SK-N-SH treated with all-trans-retinoic acid at 6 μM for 48 hours (cell line): Measurements from ENCODE around the gene ATG2A.

ENCODE experiments used
- ATAC-seq: fragments of 200-7000 bp; cut with Tn5 transposase; 3 replicates; pipeline ENCODE4 v1.9.1; 2020; ENCODE audit warnings: mild to moderate bottlenecking, moderate library complexity
- ARNTL ChIP-seq: fragments of 450-650 bp; formaldehyde crosslinking; IDR thresholded peaks from 2 replicates; pipeline ENCODE4 v1.5.0; 2020; ENCODE audit warnings: low read depth, mild to moderate bottlenecking, moderate library complexity, borderline replicate concordance
- BACH2 ChIP-seq: fragments of 250-450 bp; sonication (Bioruptor Pico); IDR thresholded peaks from 2 replicates; pipeline ENCODE4 v1.9.0; 2021; ENCODE audit warnings: mild to moderate bottlenecking, borderline replicate concordance
- CSDC2 ChIP-seq: fragments of 250-450 bp; sonication (Bioruptor Pico); IDR thresholded peaks from 2 replicates; pipeline ENCODE4 v1.5.0; 2020; ENCODE audit warnings: mild to moderate bottlenecking, moderate library complexity
- ESRRG ChIP-seq: fragments of 250-450 bp; sonication (Bioruptor Pico); IDR thresholded peaks from 2 replicates; pipeline ENCODE4 v1.6.1; 2021; ENCODE audit warnings: mild to moderate bottlenecking
- GLIS3 ChIP-seq: fragments of 250-450 bp; sonication (Bioruptor Pico); IDR thresholded peaks from 2 replicates; pipeline ENCODE4 v1.5.0; 2020; ENCODE audit warnings: mild to moderate bottlenecking, moderate library complexity
- ISL1 ChIP-seq: fragments of 250-450 bp; sonication (Bioruptor Pico); IDR thresholded peaks from 2 replicates; pipeline ENCODE4 v2.1.2; 2022; ENCODE audit warnings: mild to moderate bottlenecking, moderate library complexity
- OSR1 ChIP-seq: fragments of 250-450 bp; sonication (Bioruptor Pico); IDR thresholded peaks from 2 replicates; pipeline ENCODE4 v1.8.0; 2022; ENCODE audit warnings: moderate library complexity, mild to moderate bottlenecking, inconsistent platforms
- PPARA ChIP-seq: fragments of 250-450 bp; sonication (Bioruptor Pico); IDR thresholded peaks from 2 replicates; pipeline ENCODE4 v1.5.0; 2020; ENCODE audit warnings: mild to moderate bottlenecking, borderline replicate concordance
- RARB ChIP-seq: fragments of 250-450 bp; sonication (Bioruptor Pico); IDR thresholded peaks from 2 replicates; pipeline ENCODE4 v1.8.0; 2021; ENCODE audit warnings: mild to moderate bottlenecking, moderate library complexity
- TCF4 ChIP-seq: fragments of 250-450 bp; sonication (Bioruptor Pico); IDR thresholded peaks from 2 replicates; pipeline ENCODE4 v1.8.0; 2021; ENCODE audit warnings: mild to moderate bottlenecking, moderate library complexity, borderline replicate concordance
- TOX ChIP-seq: fragments of 250-450 bp; sonication (Bioruptor Pico); IDR thresholded peaks from 2 replicates; pipeline ENCODE4 v1.8.0; 2021; ENCODE audit warnings: mild to moderate bottlenecking, moderate library complexity, borderline replicate concordance
- ZFP3 ChIP-seq: fragments of 250-450 bp; sonication (Bioruptor Pico); IDR thresholded peaks from 2 replicates; pipeline ENCODE4 v1.5.0; 2020; ENCODE audit warnings: mild to moderate bottlenecking, moderate library complexity
- ZFP30 ChIP-seq: fragments of 450-650 bp; formaldehyde crosslinking; IDR thresholded peaks from 2 replicates; pipeline ENCODE4 v1.5.0; 2022; ENCODE audit warnings: mild to moderate bottlenecking, moderate library complexity
- ZNF565 ChIP-seq: fragments of 450-650 bp; formaldehyde crosslinking; conservative IDR thresholded peaks from 2 replicates; pipeline ENCODE4 v1.5.0; 2020; ENCODE audit warnings: low read depth, mild to moderate bottlenecking, moderate library complexity
- ZNF70 ChIP-seq: fragments of 450-650 bp; formaldehyde crosslinking; IDR thresholded peaks from 2 replicates; pipeline ENCODE4 v1.5.0; 2020; ENCODE audit warnings: mild to moderate bottlenecking, moderate library complexity
- ZNF8 ChIP-seq: fragments of 450-650 bp; formaldehyde crosslinking; IDR thresholded peaks from 2 replicates; pipeline ENCODE4 v1.5.0; 2020; ENCODE audit warnings: mild to moderate bottlenecking, moderate library complexity
- TF ChIP-seq, protein P1 (sequence below): fragments of 250-450 bp; sonication (Bioruptor Pico); IDR thresholded peaks from 2 replicates; pipeline ENCODE4 v1.5.1; 2021; ENCODE audit warnings: mild to moderate bottlenecking, moderate library complexity
- TF ChIP-seq, protein P2 (sequence below): fragments of 250-450 bp; sonication (Bioruptor Pico); IDR thresholded peaks from 2 replicates; pipeline ENCODE4 v1.8.0; 2020; ENCODE audit warnings: mild to moderate bottlenecking, moderate library complexity, borderline replicate concordance
- TF ChIP-seq, protein P3 (sequence below): fragments of 250-450 bp; sonication (Bioruptor Pico); IDR thresholded peaks from 2 replicates; pipeline ENCODE4 v1.8.0; 2021; ENCODE audit warnings: low read depth, mild to moderate bottlenecking, moderate library complexity, borderline replicate concordance
- TF ChIP-seq, protein P4 (sequence below): fragments of 250-450 bp; sonication (Bioruptor Pico); IDR thresholded peaks from 2 replicates; pipeline ENCODE4 v1.5.1; 2020; ENCODE audit warnings: low read depth, mild to moderate bottlenecking, moderate library complexity

The ATG2A gene

DNA sequence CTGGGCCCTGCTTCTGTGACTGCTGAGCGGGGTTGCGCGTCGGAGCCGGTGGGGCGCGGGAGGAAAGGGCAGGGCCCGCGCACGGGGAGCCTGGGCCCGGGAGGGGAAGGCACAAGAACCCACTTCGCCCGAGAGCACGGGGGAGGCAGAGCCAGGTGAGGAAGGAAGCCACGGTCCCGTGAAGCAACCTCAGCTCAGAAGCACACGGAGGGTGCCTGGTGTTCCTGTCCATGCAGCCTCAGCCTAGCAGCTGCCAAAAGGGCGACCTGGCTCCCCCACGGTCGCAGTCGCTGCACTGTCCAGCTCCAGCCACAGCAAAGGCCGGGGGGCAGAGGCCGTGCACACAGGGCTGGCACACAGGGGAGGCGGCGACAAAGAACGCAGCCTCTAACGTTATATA, 63.3 kb downstream of the ATG2A start (continued):
- TF ChIP-seq, protein P1, sequence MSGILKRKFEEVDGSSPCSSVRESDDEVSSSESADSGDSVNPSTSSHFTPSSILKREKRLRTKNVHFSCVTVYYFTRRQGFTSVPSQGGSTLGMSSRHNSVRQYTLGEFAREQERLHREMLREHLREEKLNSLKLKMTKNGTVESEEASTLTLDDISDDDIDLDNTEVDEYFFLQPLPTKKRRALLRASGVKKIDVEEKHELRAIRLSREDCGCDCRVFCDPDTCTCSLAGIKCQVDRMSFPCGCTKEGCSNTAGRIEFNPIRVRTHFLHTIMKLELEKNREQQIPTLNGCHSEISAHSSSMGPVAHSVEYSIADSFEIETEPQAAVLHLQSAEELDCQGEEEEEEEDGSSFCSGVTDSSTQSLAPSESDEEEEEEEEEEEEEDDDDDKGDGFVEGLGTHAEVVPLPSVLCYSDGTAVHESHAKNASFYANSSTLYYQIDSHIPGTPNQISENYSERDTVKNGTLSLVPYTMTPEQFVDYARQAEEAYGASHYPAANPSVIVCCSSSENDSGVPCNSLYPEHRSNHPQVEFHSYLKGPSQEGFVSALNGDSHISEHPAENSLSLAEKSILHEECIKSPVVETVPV: no peak
- no peak for TF ChIP-seq GLIS3

DNA sequence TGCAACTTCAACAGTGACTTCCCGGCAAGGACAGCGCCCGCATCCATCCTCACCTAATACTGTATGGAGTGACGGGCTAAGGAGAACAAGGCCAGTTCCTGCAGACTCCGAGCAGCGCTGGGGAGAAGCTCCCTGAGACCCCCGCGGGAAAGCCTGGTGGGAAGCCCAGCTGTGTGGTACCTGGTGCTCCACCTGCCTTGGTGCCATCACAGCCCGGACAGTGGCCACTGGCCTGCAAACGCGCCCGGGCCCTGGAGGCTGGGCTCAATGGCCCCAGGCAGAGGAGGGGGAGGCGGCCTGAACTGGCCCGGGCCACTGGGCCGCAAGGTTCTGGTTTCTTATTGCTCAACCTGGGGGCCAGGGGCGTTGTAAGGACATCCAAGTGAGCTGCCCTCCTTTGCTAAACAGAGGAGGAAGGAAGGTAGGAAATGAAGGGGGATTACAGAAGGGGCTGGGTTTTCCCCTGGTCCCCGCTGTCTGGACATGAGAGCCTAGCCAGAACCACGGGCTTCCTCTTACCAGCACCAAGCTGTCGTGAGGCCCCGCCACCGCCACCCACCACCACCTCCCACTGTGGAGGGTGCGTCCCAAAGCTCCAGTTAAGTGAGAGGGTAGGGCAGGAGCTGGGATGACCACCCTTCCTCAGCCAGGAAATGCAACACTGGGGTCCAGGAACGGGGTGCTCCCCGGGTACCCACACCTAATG, 64.1 kb downstream of the ATG2A start:
- no peak for ATAC-seq
- TF ChIP-seq ZFP30: no peak
- TF ChIP-seq ZNF565: no peak
- TF ChIP-seq, protein P2, sequence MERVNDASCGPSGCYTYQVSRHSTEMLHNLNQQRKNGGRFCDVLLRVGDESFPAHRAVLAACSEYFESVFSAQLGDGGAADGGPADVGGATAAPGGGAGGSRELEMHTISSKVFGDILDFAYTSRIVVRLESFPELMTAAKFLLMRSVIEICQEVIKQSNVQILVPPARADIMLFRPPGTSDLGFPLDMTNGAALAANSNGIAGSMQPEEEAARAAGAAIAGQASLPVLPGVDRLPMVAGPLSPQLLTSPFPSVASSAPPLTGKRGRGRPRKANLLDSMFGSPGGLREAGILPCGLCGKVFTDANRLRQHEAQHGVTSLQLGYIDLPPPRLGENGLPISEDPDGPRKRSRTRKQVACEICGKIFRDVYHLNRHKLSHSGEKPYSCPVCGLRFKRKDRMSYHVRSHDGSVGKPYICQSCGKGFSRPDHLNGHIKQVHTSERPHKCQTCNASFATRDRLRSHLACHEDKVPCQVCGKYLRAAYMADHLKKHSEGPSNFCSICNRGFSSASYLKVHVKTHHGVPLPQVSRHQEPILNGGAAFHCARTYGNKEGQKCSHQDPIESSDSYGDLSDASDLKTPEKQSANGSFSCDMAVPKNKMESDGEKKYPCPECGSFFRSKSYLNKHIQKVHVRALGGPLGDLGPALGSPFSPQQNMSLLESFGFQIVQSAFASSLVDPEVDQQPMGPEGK (CRISPR knock-in tag): no peak
- no peak for TF ChIP-seq RARB (CRISPR knock-in tag)
- no peak for TF ChIP-seq PPARA (CRISPR knock-in tag)
- TF ChIP-seq ZNF8 (CRISPR knock-in tag): no peak
- no peak for TF ChIP-seq ARNTL (CRISPR knock-in tag)
- TF ChIP-seq, all 23 proteins: peak for 0

DNA sequence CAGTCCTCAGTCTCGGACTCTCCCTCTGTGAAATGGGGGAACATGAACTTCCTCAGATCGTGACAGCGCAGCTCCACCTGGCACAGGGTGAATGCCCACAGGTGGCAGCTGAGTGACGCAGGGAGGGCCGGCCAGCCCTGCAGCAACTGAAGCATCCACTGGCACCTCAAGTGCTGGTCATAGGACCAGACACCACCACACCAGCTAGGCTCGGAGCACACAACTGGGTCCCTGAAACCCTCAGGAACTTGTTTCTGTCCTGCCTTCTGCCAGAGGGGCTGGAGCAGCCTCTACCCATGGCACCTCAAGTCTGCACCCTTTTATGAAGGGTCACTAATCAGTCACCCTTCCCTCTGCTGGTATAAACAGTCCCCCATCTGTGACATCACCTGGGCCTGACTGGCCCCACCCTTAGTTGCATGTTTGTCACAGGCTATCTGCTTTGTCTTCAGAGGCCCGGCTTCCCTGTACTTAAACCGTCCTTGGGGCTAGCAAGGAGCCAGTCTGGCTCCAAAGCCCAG, 65.1 kb downstream of the ATG2A start:
- no peak for ATAC-seq
- TF ChIP-seq TCF4 (CRISPR knock-in tag) (no peak), BACH2 (CRISPR knock-in tag) (no peak), ZFP30 (no peak), ZNF70 (CRISPR knock-in tag) (no peak), PPARA (CRISPR knock-in tag) (no peak), ZNF565 (no peak)
- TF ChIP-seq, protein P3, sequence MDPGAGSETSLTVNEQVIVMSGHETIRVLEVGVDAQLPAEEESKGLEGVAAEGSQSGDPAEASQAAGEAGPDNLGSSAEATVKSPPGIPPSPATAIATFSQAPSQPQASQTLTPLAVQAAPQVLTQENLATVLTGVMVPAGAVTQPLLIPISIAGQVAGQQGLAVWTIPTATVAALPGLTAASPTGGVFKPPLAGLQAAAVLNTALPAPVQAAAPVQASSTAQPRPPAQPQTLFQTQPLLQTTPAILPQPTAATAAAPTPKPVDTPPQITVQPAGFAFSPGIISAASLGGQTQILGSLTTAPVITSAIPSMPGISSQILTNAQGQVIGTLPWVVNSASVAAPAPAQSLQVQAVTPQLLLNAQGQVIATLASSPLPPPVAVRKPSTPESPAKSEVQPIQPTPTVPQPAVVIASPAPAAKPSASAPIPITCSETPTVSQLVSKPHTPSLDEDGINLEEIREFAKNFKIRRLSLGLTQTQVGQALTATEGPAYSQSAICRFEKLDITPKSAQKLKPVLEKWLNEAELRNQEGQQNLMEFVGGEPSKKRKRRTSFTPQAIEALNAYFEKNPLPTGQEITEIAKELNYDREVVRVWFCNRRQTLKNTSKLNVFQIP: no peak

DNA sequence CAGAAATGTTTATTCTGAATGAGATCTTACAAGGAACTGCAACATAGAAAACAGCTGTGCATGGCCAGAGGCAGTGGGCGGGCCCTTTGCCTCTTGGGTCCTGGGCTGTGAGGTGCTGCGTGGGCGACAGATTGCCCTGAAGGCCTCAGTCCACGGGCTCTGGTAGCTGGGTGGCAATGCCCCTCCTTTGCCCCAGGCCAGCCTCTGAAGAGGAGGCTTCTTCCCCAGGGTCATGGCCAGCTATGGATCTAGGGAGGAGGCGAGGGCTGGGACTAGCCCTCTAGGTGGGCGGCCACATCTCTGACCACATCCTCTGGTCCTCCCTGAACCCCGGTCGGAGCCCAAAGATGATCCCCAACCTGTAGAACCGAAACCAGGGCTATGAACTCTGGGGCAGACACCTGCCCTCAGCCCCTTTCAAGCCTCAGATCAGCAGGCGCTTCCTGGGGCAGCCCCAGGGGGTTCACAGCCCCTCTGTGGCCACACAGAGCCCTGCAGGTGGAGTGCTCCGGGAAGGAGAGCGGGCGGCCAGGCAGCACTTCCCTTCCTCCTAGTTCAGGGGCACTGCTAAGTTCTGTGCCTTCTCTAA, 65.9 kb downstream of the ATG2A start:
- TF ChIP-seq RARB (CRISPR knock-in tag) (no peak), ZNF8 (CRISPR knock-in tag) (no peak), PPARA (CRISPR knock-in tag) (no peak), ZNF565 (no peak), ISL1 (CRISPR knock-in tag) (no peak), CSDC2 (no peak), TOX (CRISPR knock-in tag) (no peak), BACH2 (CRISPR knock-in tag) (no peak), OSR1 (CRISPR knock-in tag) (no peak), ARNTL (CRISPR knock-in tag) (no peak), ZFP3 (CRISPR knock-in tag) (no peak), TCF4 (CRISPR knock-in tag) (no peak), ZFP30 (no peak), ZNF70 (CRISPR knock-in tag) (no peak), ESRRG (no peak)
- TF ChIP-seq, protein P1: no peak
- TF ChIP-seq, protein P4, sequence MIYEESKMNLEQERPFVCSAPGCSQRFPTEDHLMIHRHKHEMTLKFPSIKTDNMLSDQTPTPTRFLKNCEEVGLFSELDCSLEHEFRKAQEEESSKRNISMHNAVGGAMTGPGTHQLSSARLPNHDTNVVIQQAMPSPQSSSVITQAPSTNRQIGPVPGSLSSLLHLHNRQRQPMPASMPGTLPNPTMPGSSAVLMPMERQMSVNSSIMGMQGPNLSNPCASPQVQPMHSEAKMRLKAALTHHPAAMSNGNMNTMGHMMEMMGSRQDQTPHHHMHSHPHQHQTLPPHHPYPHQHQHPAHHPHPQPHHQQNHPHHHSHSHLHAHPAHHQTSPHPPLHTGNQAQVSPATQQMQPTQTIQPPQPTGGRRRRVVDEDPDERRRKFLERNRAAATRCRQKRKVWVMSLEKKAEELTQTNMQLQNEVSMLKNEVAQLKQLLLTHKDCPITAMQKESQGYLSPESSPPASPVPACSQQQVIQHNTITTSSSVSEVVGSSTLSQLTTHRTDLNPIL: no peak
- TF ChIP-seq, protein P3: no peak
- no peak for ATAC-seq
